Osteocyte (in vitro differentiated cells): Measurements from ENCODE around the gene GMCL2. TPM values are rescaled to one million over a fixed set of nuclear protein-coding genes. Genes with fewer than 3 reads are reported as not detected.

Experiments
- DNase-seq: peaks from one replicate; pipeline ENCODE4 v3.0.0; 2021; ENCODE audit warnings: mixed read lengths; ENCODE audit not compliant: unreplicated experiment; ENCODE audit errors: extremely low spot score
- H3K27ac Mint-ChIP-seq: one replicate; pipeline ENCODE4 v1.8.0; 2021; ENCODE audit warnings: mild to moderate bottlenecking, mixed read lengths; ENCODE audit not compliant: unreplicated experiment
- H3K27me3 Mint-ChIP-seq: one replicate; pipeline ENCODE4 v1.8.0; 2021; ENCODE audit warnings: mixed read lengths; ENCODE audit not compliant: unreplicated experiment
- H3K36me3 Mint-ChIP-seq: one replicate; pipeline ENCODE4 v1.8.0; 2021; ENCODE audit warnings: mixed read lengths; ENCODE audit not compliant: unreplicated experiment
- H3K4me1 Mint-ChIP-seq: one replicate; pipeline ENCODE4 v1.8.0; 2021; ENCODE audit warnings: mixed read lengths; ENCODE audit not compliant: unreplicated experiment
- H3K4me3 Mint-ChIP-seq: one replicate; pipeline ENCODE4 v1.8.0; 2021; ENCODE audit warnings: mild to moderate bottlenecking, moderate library complexity, mixed read lengths; ENCODE audit not compliant: unreplicated experiment
- H3K9me3 Mint-ChIP-seq: one replicate; pipeline ENCODE4 v1.8.0; 2021; ENCODE audit warnings: mixed read lengths; ENCODE audit not compliant: unreplicated experiment
- CTCF ChIP-seq: fragments of 200-600 bp; sonication (generic); IDR thresholded peaks from 2 replicates; pipeline ENCODE4 v1.5.0; 2021; ENCODE audit warnings: antibody characterized with exemption, mild to moderate bottlenecking, moderate library complexity
- total RNA-seq: library from RNA; stranded (reverse); gene quantifications from 2 replicates; pipeline ENCODE4 v1.2.1, GENCODE V29; 2021

GMCL2 gene
- total RNA-seq, 1 donor from 2014 or later: not detected

GRCh38 chr5:178234121-178234749 lies 47.1 kb upstream of the GMCL2 start:
- no peak for TF ChIP-seq CTCF
- H3K27ac Mint-ChIP-seq: no peak overlapping the region
- no peaks in the 10 kb centered on the region for H3K27me3 Mint-ChIP-seq
- H3K9me3 Mint-ChIP-seq: no peaks in the 10 kb centered on the region
- DNase-seq: no peak
- H3K36me3 Mint-ChIP-seq: peaks cover 11% of the 10 kb centered on the region
- no peak overlapping the region for H3K4me3 Mint-ChIP-seq
- H3K4me1 Mint-ChIP-seq: peaks cover 32% of the 10 kb centered on the region

GRCh38 chr5:178232920-178233429 lies 45.8 kb upstream of the GMCL2 start:
- TF ChIP-seq CTCF: no peak
- Mint-ChIP-seq H3K27ac (peak overlapping the region; percentile 81), H3K4me1 (peaks cover 32% of the 10 kb centered on the region), H3K4me3 (peak overlapping the region; percentile 65), H3K36me3 (peaks cover 20% of the 10 kb centered on the region), H3K27me3 (no peaks in the 10 kb centered on the region), H3K9me3 (peaks cover under 1% of the 10 kb centered on the region)
- DNase-seq: no peak

- peaks cover 7% of the 10 kb centered on the region for H3K9me3 Mint-ChIP-seq
- peak; percentile 33 for TF ChIP-seq CTCF
- H3K27me3 Mint-ChIP-seq: no peaks in the 10 kb centered on the region
- H3K36me3 Mint-ChIP-seq: peaks cover 27% of the 10 kb centered on the region
- peak; percentile 91 for DNase-seq
- peak within 1 kb of the TSS; percentile 81 for H3K4me3 Mint-ChIP-seq
- H3K4me1 Mint-ChIP-seq: peaks cover 29% of the 10 kb centered on the region
- H3K27ac Mint-ChIP-seq: peak within 1 kb of the TSS; percentile 81
These were observed 45.2 kb upstream of the GMCL2 start, which contains the start of gene PHYKPL for GRCh38 chr5:178232124-178232919. Gene PHYKPL (minus strand): TSS chr5:178232802. CDS start chr5:178232550, 252 bp downstream.

- Mint-ChIP-seq H3K4me1 (peaks cover 27% of the 10 kb centered on the region), H3K36me3 (peaks cover 34% of the 10 kb centered on the region), H3K27ac (peak overlapping the region; percentile 55), H3K9me3 (peaks cover 9% of the 10 kb centered on the region), H3K27me3 (no peaks in the 10 kb centered on the region), H3K4me3 (peak overlapping the region; percentile 81)
- TF ChIP-seq CTCF: no peak
- DNase-seq: no peak
These were observed 44.5 kb upstream of the GMCL2 start for GRCh38 chr5:178231539-178232123.
